ENCODE results near the gene CLMP. TPM values are rescaled to one million over a fixed set of nuclear protein-coding genes. Genes with fewer than 3 reads are reported as not detected.

The CLMP gene
- total RNA-seq, 1 experiment from 2014 or later: 5.4 TPM

DNA sequence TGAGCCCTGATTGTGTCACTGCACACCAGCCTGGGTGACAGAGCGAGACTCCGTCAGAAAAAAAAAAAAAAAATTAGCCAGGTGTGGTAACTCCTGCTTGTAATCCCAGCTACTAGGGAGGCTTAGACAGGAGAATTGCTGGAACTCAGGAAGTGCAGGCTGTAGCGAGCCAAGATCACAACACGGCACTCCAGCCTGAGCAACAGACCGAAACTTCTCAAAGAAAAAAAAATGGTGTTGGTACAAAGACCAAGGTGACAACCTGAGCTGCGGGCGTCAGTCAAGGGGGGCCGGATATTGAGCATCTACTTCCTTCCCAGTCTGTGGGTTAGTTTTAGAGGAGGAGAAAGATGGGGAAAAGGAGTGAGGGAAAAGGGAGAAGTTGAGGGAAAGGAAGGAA lies 84.7 kb downstream of the CLMP start:
- Histone ChIP-seq H4K20me1 (ENCODE audit: insufficient read depth) (no peaks in the 10 kb centered on the region), H3K4me2 (no peak overlapping the region), H3K27me3 (ENCODE audit: insufficient read depth, low read depth) (no peaks in the 10 kb centered on the region), H3K36me3 (ENCODE audit: low read depth) (no peaks in the 10 kb centered on the region; the same call in 1 of the 2 replicates), H3K9me3 (ENCODE audit: insufficient read depth, low read depth) (peaks cover 2% of the 10 kb centered on the region; the same call in 1 of the 2 replicates), H2AFZ (no peak overlapping the region), H3K4me3 (no peak overlapping the region), H3K9me2 (ENCODE audit: insufficient read depth) (no peaks in the 10 kb centered on the region), H3K27ac (no peak overlapping the region), H3K79me2 (ENCODE audit: low read depth) (no peaks in the 10 kb centered on the region), H3F3A (ENCODE audit: insufficient read depth, low read depth) (0 out of 2 replicates have a peak, but pooled peaks cover 5% of the 10 kb centered on the region), H3K4me1 (replicated peaks; ENCODE audit: insufficient read depth) (peaks cover 6% of the 10 kb centered on the region; the same call in 1 of the 2 replicates)
- POLR2A ChIA-PET (ENCODE audit: unreplicated experiment): no interaction called here
- CTCF ChIA-PET: interaction anchor here (0.6 to 2.0 kb wide), 3 partner anchors 8 to 137 kb away, joined by 4 to 15 read pairs (median 6); no protein-coding TSS in a partner anchor
- TF ChIP-seq, protein P1, sequence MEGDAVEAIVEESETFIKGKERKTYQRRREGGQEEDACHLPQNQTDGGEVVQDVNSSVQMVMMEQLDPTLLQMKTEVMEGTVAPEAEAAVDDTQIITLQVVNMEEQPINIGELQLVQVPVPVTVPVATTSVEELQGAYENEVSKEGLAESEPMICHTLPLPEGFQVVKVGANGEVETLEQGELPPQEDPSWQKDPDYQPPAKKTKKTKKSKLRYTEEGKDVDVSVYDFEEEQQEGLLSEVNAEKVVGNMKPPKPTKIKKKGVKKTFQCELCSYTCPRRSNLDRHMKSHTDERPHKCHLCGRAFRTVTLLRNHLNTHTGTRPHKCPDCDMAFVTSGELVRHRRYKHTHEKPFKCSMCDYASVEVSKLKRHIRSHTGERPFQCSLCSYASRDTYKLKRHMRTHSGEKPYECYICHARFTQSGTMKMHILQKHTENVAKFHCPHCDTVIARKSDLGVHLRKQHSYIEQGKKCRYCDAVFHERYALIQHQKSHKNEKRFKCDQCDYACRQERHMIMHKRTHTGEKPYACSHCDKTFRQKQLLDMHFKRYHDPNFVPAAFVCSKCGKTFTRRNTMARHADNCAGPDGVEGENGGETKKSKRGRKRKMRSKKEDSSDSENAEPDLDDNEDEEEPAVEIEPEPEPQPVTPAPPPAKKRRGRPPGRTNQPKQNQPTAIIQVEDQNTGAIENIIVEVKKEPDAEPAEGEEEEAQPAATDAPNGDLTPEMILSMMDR (conservative IDR thresholded peaks at IDR 0.05): no peak
- DNase-seq: no peak
- no TSS peak for BruUV-seq (replicated peaks)
- intact Hi-C loops (cut with micrococcal nuclease; ENCODE audit: unreplicated experiment): loop anchor here (2.0 to 10.0 kb wide), 2 partner anchors 74 to 296 kb away; no protein-coding TSS in a partner anchor

DNA sequence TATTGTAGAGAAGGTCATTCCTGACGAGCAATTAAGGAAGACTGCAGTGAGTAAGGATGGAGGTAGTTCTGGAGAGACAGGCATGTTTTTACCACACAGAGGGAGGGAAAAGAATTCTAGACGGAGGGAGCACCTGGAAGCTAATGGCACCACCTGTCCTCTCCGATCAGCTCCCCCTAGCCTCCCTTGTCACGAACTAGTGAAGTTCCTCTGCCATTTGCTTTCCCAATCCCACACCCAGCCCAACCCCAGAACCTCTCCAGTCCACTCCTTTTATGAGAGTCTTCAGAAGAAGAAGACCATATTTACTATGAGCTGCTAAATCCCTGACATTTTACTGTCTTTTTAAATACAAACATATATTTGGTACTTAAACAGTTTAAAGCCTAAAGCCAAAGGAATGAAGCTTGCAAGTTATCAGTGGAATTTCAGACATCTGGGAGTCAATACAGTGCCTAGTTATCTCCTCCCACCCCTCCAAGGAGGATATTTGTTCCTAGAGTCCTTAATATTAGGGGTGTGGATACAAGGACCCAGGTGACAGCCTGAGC lies 87.0 kb downstream of the CLMP start:
- Histone ChIP-seq H3K36me3 (ENCODE audit: low read depth) (no peaks in the 10 kb centered on the region; the same call in 1 of the 2 replicates), H3K4me1 (replicated peaks; ENCODE audit: insufficient read depth) (peaks cover 6% of the 10 kb centered on the region; the same call in 1 of the 2 replicates), H3K27me3 (ENCODE audit: insufficient read depth, low read depth) (no peaks in the 10 kb centered on the region), H3K9me2 (ENCODE audit: insufficient read depth) (no peaks in the 10 kb centered on the region), H3K79me2 (ENCODE audit: low read depth) (no peaks in the 10 kb centered on the region), H3K4me3 (no peak overlapping the region), H3K4me2 (no peak overlapping the region), H3F3A (ENCODE audit: insufficient read depth, low read depth) (peaks cover 9% of the 10 kb centered on the region; the same call in 1 of the 2 replicates), H3K9me3 (ENCODE audit: insufficient read depth, low read depth) (no peaks in the 10 kb centered on the region), H2AFZ (no peak overlapping the region), H4K20me1 (ENCODE audit: insufficient read depth) (no peaks in the 10 kb centered on the region), H3K27ac (no peak overlapping the region)
- BruUV-seq (replicated peaks): no TSS peak
- no peak for DNase-seq
- intact Hi-C loops (cut with micrococcal nuclease; ENCODE audit: unreplicated experiment): loop anchor here (10.0 kb wide), 2 partner anchors 447 to 597 kb away; no protein-coding TSS in a partner anchor
- CTCF ChIA-PET: interaction anchor here (0.6 kb wide), 1 partner anchor 34 kb away, joined by 6 read pairs; no protein-coding TSS in a partner anchor
- no peak for TF ChIP-seq EZH2 (IDR thresholded peaks at IDR 0.05; ENCODE audit: low read depth)
- TF ChIP-seq, protein P1 (conservative IDR thresholded peaks at IDR 0.05): no peak
- POLR2A ChIA-PET (ENCODE audit: unreplicated experiment): no interaction called here

DNA sequence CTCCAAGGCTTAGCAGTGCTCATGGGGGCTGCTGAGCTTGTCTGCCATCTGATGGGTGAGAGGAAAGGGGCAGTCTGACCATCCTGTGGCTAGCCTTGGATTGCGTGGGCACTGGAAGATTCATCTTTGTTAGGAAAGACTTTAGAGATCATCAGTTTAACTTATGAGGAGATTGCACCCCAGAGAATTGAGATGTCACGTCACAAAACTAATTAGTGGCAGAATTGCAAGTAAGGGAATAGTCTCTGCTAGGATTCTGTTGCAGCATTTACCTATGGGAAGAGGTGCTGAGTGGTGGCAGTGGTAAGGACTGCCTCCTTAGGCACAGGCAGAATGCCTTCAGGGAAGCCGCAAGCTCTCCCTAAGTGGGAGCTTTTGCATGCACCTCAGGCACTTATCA lies 90.4 kb downstream of the CLMP start:
- intact Hi-C loops (cut with micrococcal nuclease; ENCODE audit: unreplicated experiment): loop anchor here (5.0 to 10.0 kb wide), 3 partner anchors 42 to 600 kb away; partner anchors contain the start of gene HSPA8
- Histone ChIP-seq H3K27ac (no peak overlapping the region), H3F3A (ENCODE audit: insufficient read depth, low read depth) (peaks cover 7% of the 10 kb centered on the region; the same call in 1 of the 2 replicates), H4K20me1 (ENCODE audit: insufficient read depth) (no peaks in the 10 kb centered on the region), H3K4me3 (no peak overlapping the region), H3K79me2 (ENCODE audit: low read depth) (no peaks in the 10 kb centered on the region), H3K27me3 (ENCODE audit: insufficient read depth, low read depth) (no peaks in the 10 kb centered on the region), H3K9me2 (ENCODE audit: insufficient read depth) (no peaks in the 10 kb centered on the region), H2AFZ (no peak overlapping the region), H3K4me1 (replicated peaks; ENCODE audit: insufficient read depth) (no peaks in the 10 kb centered on the region), H3K9me3 (ENCODE audit: insufficient read depth, low read depth) (no peaks in the 10 kb centered on the region), H3K36me3 (ENCODE audit: low read depth) (no peaks in the 10 kb centered on the region), H3K4me2 (no peak overlapping the region)
- POLR2A ChIA-PET (ENCODE audit: unreplicated experiment): no interaction called here
- DNase-seq: no peak
- TF ChIP-seq, protein P1 (conservative IDR thresholded peaks at IDR 0.05): no peak
- TF ChIP-seq EZH2 (IDR thresholded peaks at IDR 0.05; ENCODE audit: low read depth): no peak
- no TSS peak for BruUV-seq (replicated peaks)
- CTCF ChIA-PET: no interaction called here
